Activated naive CD4-positive, alpha-beta T cell treated with anti-CD3 and anti-CD28 coated beads, Interleukin-2, amount 10 ng/mL, durations not matched to agents 7 days and 5 days (primary cell): Measurements from ENCODE around the gene FNDC3A.

ENCODE experiments used
- CTCF ChIA-PET: fragments of 350-600 bp; sonication (Branson Sonifier 250); formaldehyde crosslinking; loops from one replicate; lab custom pipeline; 2021; ENCODE audit warnings: antibody characterized with exemption; lab: Charles Lee
- DNase-seq: peaks from one replicate; pipeline ENCODE4 v3.0.0-alpha.2; 2020
- H3K27ac Mint-ChIP-seq: one replicate; pipeline ENCODE4 v1.8.0; 2021; ENCODE audit warnings: mild to moderate bottlenecking, moderate library complexity, mixed read lengths
- H3K27me3 Mint-ChIP-seq: one replicate; pipeline ENCODE4 v1.8.0; 2021; ENCODE audit warnings: mild to moderate bottlenecking, mixed read lengths
- H3K36me3 Mint-ChIP-seq: one replicate; pipeline ENCODE4 v1.8.0; 2021; ENCODE audit warnings: mixed read lengths
- H3K4me1 Mint-ChIP-seq: one replicate; pipeline ENCODE4 v1.8.0; 2021; ENCODE audit warnings: mixed read lengths
- H3K4me3 Mint-ChIP-seq: one replicate; pipeline ENCODE4 v1.8.0; 2021; ENCODE audit warnings: mild to moderate bottlenecking, moderate library complexity, mixed read lengths
- H3K9me3 Mint-ChIP-seq: one replicate; pipeline ENCODE4 v1.8.0; 2021; ENCODE audit warnings: mixed read lengths

Gene FNDC3A

DNA sequence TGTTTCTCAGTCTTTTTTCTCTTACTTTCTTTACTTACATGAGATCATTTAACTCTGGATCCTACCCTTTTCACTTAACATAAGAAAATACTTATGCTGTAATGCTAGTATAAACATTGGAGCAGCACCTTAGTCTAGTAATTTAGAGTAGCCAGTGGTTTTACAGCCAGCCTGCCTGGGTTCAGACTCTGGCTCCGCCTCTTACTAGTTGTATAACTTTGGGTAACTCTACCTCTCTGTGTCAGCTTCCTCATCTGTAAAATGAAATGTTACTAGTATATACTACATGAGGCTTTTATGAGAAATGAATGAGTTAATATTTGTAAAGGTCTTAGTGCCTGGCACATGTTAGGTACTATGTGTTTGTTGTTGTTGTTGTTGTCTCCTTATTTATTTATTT lies 277.6 kb downstream of the FNDC3A start:
- Mint-ChIP-seq H3K4me1 (peaks cover 75% of the 10 kb centered on the region), H3K27me3 (no peaks in the 10 kb centered on the region), H3K4me3 (no peak overlapping the region), H3K27ac (no peak overlapping the region), H3K9me3 (no peaks in the 10 kb centered on the region), H3K36me3 (peaks cover 40% of the 10 kb centered on the region)
- CTCF ChIA-PET, result no interaction called here
- no peak for DNase-seq

- peaks cover 40% of the 10 kb centered on the region for H3K36me3 Mint-ChIP-seq
- H3K27ac Mint-ChIP-seq, result no peak overlapping the region
- peaks cover 73% of the 10 kb centered on the region for H3K4me1 Mint-ChIP-seq
Measured at GRCh38 chr13:49254007-49254406, 278.3 kb downstream of the FNDC3A start.

GRCh38 chr13:49256841-49257240 lies 281.1 kb downstream of the FNDC3A start:
- H3K36me3 Mint-ChIP-seq, result peaks cover 52% of the 10 kb centered on the region

More at GRCh38 chr13:49254007-49254406, 278.3 kb downstream of the FNDC3A start:
- Mint-ChIP-seq H3K27me3 (no peaks in the 10 kb centered on the region), H3K4me3 (no peak overlapping the region), H3K9me3 (no peaks in the 10 kb centered on the region)
- CTCF ChIA-PET, result no interaction called here
- DNase-seq, result no peak

GRCh38 chr13:49258089-49258796 lies 282.5 kb downstream of the FNDC3A start:
- peak overlapping the region; percentile 76 for H3K27ac Mint-ChIP-seq
- CTCF ChIA-PET, result interaction anchor here (0.7 to 1.8 kb wide), 3 partner anchors 10 to 18 kb away, joined by 3 to 14 read pairs (median 3); partner anchors contain the start of gene CDADC1
- H3K27me3 Mint-ChIP-seq, result no peaks in the 10 kb centered on the region
- peaks cover 52% of the 10 kb centered on the region for H3K36me3 Mint-ChIP-seq
- no peak for DNase-seq
- H3K9me3 Mint-ChIP-seq, result no peaks in the 10 kb centered on the region
- peaks cover 42% of the 10 kb centered on the region for H3K4me1 Mint-ChIP-seq
- H3K4me3 Mint-ChIP-seq, result peak overlapping the region; percentile 66

More at GRCh38 chr13:49256841-49257240, 281.1 kb downstream of the FNDC3A start:
- Mint-ChIP-seq H3K9me3 (no peaks in the 10 kb centered on the region), H3K4me3 (no peak overlapping the region), H3K4me1 (peaks cover 51% of the 10 kb centered on the region), H3K27me3 (no peaks in the 10 kb centered on the region), H3K27ac (no peak overlapping the region)
- CTCF ChIA-PET, result interaction anchor here (1.8 kb wide), 1 partner anchor 9 kb away, joined by 14 read pairs; the partner anchor contains the start of gene CDADC1
- DNase-seq, result no peak
